Measurements from ENCODE around the gene TXNRD3.

Gene TXNRD3

GRCh38 chr3:126654571-126655383 lies at the start of gene TXNRD3:
Gene TXNRD3, minus strand, starts transcription at chr3:126655124.
- FAIRE-seq (no peak), DNase-seq (ENCODE audit: extremely low spot score, insufficient read length, low read depth) (no peak)

DNA sequence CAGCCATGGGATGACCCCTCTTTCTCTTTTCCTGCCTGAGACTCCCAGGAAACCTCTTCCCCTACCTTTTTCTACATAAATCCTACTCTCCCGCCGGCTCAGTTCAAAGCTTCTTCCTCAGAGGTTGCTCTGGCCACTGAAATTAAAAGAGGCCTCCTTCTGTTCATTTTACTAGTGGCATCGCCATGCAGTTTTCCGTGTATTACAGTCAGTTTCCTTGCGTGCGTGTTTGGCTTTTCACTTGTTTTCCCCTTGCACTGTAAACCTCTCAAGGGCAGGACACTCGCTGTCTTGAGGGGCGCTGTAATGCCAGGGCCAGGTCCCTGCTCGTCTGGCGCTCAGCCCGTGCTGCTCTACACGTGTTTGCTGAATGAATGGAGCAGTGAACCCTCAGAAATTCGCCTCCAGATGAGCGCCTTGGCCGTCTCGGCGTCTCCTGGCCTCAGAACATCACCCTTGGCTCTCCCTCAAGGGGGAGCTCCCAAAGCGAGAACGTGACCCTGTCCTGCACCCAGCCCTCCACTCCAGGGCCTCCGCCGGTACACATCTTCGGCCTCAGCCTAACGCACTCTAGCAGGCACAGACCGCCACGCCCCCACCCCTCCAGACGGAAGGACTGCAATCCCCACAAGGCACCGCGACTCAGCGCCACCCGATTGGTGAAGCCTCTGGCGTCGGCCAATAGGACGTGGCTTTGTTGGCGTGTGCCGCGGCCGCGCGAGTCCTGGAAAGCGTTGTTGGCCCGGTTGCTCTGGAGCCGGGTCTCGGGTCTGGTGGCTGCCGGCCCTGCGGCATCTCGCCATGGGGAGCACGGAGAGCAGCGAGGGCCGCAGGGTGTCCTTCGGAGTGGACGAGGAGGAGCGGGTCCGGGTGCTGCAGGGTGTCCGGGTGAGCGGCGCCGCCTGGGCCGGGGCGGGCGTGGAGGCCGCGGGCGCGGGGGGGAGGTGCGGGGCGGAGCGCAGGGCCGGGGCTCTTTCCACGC lies 48.9 kb upstream of the TXNRD3 start, which contains the start of gene CHCHD6:
CHCHD6 (plus strand) TSS at position 729 of the 982 bp plus-strand sequence; CDS start at position 802, 73 bp downstream.
- DNase-seq (ENCODE audit: extremely low spot score, insufficient read length, low read depth): peak; percentile 98
- FAIRE-seq: peak; percentile 94

DNA sequence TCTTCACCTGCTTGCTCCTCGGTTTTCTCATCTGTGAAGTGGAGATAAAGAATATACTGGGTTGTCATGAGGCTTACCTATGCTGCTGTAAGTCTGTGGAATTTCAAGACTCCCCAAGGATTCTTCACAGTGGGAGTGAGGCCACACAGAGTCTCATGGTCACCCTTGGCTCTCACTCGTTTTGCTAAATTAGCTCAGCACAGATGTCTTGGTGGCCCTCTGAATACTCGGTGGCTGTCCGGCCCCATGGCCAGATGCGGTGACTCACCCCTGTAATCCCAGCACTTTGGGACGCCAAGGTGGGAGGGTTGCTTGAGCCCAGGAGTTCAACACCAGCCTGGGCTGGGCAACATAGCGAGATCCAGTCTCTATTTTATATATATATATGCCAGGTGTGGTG lies 44.1 kb upstream of the TXNRD3 start:
- DNase-seq (ENCODE audit: extremely low spot score, insufficient read length, low read depth) (no peak), FAIRE-seq (no peak)

GRCh38 chr3:126696701-126697267 lies 41.9 kb upstream of the TXNRD3 start:
- no peak for DNase-seq (ENCODE audit: extremely low spot score, insufficient read length, low read depth)
- FAIRE-seq: no peak

GRCh38 chr3:126693921-126694320 lies 39.0 kb upstream of the TXNRD3 start:
- DNase-seq (ENCODE audit: extremely low spot score, insufficient read length, low read depth) (no peak), FAIRE-seq (no peak)

DNA sequence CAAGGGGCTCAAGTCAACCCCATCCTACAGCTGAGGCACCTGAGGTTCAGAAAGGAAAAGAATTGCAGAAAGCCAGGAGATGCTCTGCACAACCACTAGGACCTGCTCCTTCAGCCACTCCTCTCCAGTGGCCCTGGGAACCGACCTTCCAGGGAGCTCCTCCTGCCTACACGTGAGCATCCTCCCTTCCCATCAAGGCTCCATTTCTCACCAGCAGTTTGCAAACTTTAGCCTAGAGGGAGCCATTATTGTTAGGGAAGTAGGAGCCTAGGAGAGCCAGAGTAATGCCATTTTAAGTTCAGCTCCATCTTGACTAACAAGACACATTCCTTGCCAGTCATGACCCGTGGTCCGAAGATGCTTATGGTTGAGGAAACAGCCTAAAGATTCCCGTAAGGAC lies 37.9 kb upstream of the TXNRD3 start:
- no peak for FAIRE-seq
- DNase-seq (ENCODE audit: extremely low spot score, insufficient read length, low read depth): no peak

GRCh38 chr3:126691765-126692164 lies 36.8 kb upstream of the TXNRD3 start:
- no peak for FAIRE-seq
- DNase-seq (ENCODE audit: extremely low spot score, insufficient read length, low read depth): no peak

- FAIRE-seq: no peak
- DNase-seq (ENCODE audit: extremely low spot score, insufficient read length, low read depth): no peak
Measured at GRCh38 chr3:126685493-126685892, 30.6 kb upstream of the TXNRD3 start.

GRCh38 chr3:126685021-126685420 lies 30.1 kb upstream of the TXNRD3 start:
- no peak for FAIRE-seq

GRCh38 chr3:126684218-126684751 lies 29.4 kb upstream of the TXNRD3 start:
- FAIRE-seq (no peak), DNase-seq (ENCODE audit: extremely low spot score, insufficient read length, low read depth) (no peak)

More at GRCh38 chr3:126685021-126685420, 30.1 kb upstream of the TXNRD3 start:
- no peak for DNase-seq (ENCODE audit: extremely low spot score, insufficient read length, low read depth)

DNA sequence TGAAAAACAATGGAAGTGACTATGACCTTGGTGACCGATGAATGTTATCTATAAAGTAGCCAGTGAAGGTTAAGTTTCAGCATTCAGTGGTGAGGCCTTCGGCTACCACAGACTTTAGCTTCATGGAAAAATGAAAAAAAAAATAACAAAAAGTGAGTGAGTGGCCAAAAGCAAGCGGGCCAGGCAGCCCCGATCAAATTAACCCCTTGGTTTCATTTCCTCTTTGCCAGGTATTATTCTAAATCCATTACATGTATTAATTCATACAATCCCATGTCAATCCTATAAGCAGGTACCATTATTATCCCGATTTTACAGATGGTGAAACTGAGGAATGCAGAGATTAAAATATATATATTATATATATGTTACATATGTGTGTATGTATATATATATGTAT lies 28.1 kb upstream of the TXNRD3 start:
- DNase-seq (ENCODE audit: extremely low spot score, insufficient read length, low read depth) (no peak), FAIRE-seq (no peak)

GRCh38 chr3:126682009-126682408 lies 27.1 kb upstream of the TXNRD3 start:
- FAIRE-seq (no peak), DNase-seq (ENCODE audit: extremely low spot score, insufficient read length, low read depth) (no peak)

- DNase-seq (ENCODE audit: extremely low spot score, insufficient read length, low read depth) (no peak), FAIRE-seq (no peak)
Measured at GRCh38 chr3:126680667-126681055, 25.7 kb upstream of the TXNRD3 start.

DNA sequence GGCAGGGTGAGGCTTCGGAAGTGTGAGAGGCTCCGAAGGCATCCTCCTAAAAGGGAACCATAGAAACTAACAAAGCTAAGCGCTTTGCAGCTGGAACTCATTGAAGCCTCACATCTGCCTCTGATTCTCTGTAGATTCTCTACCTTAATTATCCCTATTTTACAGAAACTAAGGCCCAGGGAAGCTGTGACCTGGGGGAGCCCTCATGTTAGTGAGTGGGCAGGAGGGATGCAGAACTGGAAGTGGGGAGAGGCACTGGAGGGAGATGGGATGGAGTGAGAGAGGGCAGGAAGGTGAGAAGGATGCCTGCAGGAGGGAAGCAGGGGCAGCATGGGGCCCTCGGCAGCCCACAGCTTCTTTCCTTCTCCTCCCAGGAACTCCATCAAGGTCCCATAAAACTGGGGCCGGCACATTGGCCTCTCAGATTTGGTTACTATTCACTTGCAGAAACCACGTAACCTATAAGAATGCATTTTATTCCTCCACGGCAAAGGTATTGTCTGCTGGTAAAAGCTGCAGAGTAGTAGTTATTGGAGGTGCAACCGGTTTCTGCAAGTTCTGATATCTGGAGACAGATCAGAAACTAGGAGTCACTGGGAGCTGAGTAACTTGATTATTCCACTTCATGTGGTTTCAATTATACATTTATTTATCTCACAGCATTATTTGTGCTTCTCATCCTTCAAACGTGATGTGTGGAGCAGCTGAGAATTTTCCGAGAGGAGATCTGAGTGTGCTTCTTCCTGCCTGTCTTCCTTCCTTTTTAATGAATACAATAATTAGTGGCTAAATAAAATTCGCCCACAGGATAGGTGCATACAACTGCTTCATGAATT lies 25.1 kb upstream of the TXNRD3 start:
- DNase-seq (ENCODE audit: extremely low spot score, insufficient read length, low read depth) (no peak), FAIRE-seq (no peak)

- DNase-seq (ENCODE audit: extremely low spot score, insufficient read length, low read depth) (peak; percentile 59), FAIRE-seq (peak; percentile 59)
Measured at GRCh38 chr3:126679318-126679751, 24.4 kb upstream of the TXNRD3 start.

GRCh38 chr3:126678693-126679317 lies 23.9 kb upstream of the TXNRD3 start:
- no peak for FAIRE-seq
- no peak for DNase-seq (ENCODE audit: extremely low spot score, insufficient read length, low read depth)

GRCh38 chr3:126677862-126678503 lies 23.1 kb upstream of the TXNRD3 start:
- no peak for DNase-seq (ENCODE audit: extremely low spot score, insufficient read length, low read depth)
- no peak for FAIRE-seq
